Measurements from ENCODE around the gene ITIH5. TPM values are rescaled to one million over a fixed set of nuclear protein-coding genes. Genes with fewer than 3 reads are reported as not detected.

The ITIH5 gene
- total RNA-seq, 2 experiments from 2014 or later: not detected

DNA sequence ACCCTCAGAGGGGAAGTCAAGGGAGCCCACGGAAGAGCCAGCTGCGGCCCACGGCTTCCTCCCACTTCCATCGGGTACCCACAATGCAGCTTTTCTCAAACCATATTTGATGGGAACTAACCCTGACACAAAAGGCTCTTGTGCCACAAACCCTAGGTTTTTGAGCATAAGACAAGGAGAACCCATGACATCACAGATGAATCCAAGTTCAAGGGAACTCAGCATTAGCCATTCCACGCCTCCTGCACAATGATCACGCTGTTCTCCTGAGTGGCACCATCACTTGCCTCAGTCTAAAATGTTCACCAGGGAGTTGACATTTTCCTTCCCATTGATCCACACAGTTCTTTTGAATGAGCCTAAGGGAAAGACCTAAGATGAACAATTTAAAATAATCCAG, 70.4 kb downstream of the ITIH5 start:
- TF ChIP-seq, protein P1, sequence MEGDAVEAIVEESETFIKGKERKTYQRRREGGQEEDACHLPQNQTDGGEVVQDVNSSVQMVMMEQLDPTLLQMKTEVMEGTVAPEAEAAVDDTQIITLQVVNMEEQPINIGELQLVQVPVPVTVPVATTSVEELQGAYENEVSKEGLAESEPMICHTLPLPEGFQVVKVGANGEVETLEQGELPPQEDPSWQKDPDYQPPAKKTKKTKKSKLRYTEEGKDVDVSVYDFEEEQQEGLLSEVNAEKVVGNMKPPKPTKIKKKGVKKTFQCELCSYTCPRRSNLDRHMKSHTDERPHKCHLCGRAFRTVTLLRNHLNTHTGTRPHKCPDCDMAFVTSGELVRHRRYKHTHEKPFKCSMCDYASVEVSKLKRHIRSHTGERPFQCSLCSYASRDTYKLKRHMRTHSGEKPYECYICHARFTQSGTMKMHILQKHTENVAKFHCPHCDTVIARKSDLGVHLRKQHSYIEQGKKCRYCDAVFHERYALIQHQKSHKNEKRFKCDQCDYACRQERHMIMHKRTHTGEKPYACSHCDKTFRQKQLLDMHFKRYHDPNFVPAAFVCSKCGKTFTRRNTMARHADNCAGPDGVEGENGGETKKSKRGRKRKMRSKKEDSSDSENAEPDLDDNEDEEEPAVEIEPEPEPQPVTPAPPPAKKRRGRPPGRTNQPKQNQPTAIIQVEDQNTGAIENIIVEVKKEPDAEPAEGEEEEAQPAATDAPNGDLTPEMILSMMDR (conservative IDR thresholded peaks at IDR 0.05; ENCODE audit: low read length): no peak
- TF ChIP-seq EZH2phosphoT487 (IDR thresholded peaks at IDR 0.05; ENCODE audit: borderline replicate concordance, low read depth, low read length): no peak
- Histone ChIP-seq H2AFZ (ENCODE audit: low read length) (no peak overlapping the region), H4K20me1 (ENCODE audit: insufficient read depth, low read length) (no peaks in the 10 kb centered on the region), H3K4me3 (ENCODE audit: low read depth, low read length, poor library complexity, severe bottlenecking) (no peak overlapping the region), H3K27ac (ENCODE audit: low read depth, low read length, poor library complexity, severe bottlenecking) (no peak overlapping the region), H3K36me3 (ENCODE audit: insufficient read depth, low read length) (no peaks in the 10 kb centered on the region), H3K9me3 (ENCODE audit: low read length) (no peaks in the 10 kb centered on the region), H3K4me1 (ENCODE audit: insufficient read depth, low read length, poor library complexity, severe bottlenecking) (no peaks in the 10 kb centered on the region), H3K9me2 (ENCODE audit: insufficient read depth, low read length) (no peaks in the 10 kb centered on the region), H3K4me2 (ENCODE audit: low read length) (no peak overlapping the region), H3K79me2 (ENCODE audit: insufficient read depth, low read depth, low read length) (no peaks in the 10 kb centered on the region)
- intact Hi-C loops (cut with micrococcal nuclease; ENCODE audit: unreplicated experiment): no loop called here
- ChIA-PET POLR2A (interaction anchor here (1.5 kb wide), 1 partner anchor 26 kb away, joined by 5 read pairs; no protein-coding TSS in a partner anchor), CTCF (ENCODE audit: unreplicated experiment) (no interaction called here)
- no TSS peak for BruUV-seq (replicated peaks)
- DNase-seq (ENCODE audit: low spot score): no peak

DNA sequence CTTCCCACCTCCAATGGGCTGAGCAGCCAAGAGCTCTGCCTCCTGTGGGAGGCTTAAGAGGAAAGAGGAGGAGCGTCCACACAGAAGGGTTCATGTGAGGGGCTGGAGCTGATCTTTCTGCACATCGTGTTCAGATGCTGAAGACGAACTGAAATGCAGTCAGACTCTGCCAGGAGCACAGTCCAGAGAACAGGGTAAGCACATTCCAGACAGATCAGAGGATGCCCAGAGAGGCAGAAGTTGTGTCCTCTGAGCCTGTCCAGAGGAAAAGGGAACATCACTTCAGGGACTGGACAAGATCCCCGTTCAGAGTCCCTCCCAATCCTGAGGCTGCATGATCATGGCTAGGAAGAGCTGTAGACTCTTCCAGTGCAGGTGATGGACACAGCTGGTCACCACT, 72.9 kb downstream of the ITIH5 start:
- no TSS peak for BruUV-seq (replicated peaks)
- H3K4me3 ChIP-seq (ENCODE audit: low read depth, low read length, poor library complexity, severe bottlenecking): no peak overlapping the region
- no peaks in the 10 kb centered on the region for H3K79me2 ChIP-seq (ENCODE audit: insufficient read depth, low read depth, low read length)
- H3K9me3 ChIP-seq (ENCODE audit: low read length): no peaks in the 10 kb centered on the region
- DNase-seq (ENCODE audit: low spot score): no peak
- H2AFZ ChIP-seq (ENCODE audit: low read length): no peak overlapping the region
- intact Hi-C loops (cut with micrococcal nuclease; ENCODE audit: unreplicated experiment): no loop called here
- no peak overlapping the region for H3K27ac ChIP-seq (ENCODE audit: low read depth, low read length, poor library complexity, severe bottlenecking)
- no peaks in the 10 kb centered on the region for H3K9me2 ChIP-seq (ENCODE audit: insufficient read depth, low read length)
- ChIA-PET POLR2A (no interaction called here), CTCF (ENCODE audit: unreplicated experiment) (no interaction called here)
- H3K4me1 ChIP-seq (ENCODE audit: insufficient read depth, low read length, poor library complexity, severe bottlenecking): no peaks in the 10 kb centered on the region
- TF ChIP-seq, protein P1 (conservative IDR thresholded peaks at IDR 0.05; ENCODE audit: low read length): no peak
- TF ChIP-seq EZH2phosphoT487 (IDR thresholded peaks at IDR 0.05; ENCODE audit: borderline replicate concordance, low read depth, low read length): no peak
- H4K20me1 ChIP-seq (ENCODE audit: insufficient read depth, low read length): no peaks in the 10 kb centered on the region
- H3K4me2 ChIP-seq (ENCODE audit: low read length): no peak overlapping the region
- no peaks in the 10 kb centered on the region for H3K36me3 ChIP-seq (ENCODE audit: insufficient read depth, low read length)

DNA sequence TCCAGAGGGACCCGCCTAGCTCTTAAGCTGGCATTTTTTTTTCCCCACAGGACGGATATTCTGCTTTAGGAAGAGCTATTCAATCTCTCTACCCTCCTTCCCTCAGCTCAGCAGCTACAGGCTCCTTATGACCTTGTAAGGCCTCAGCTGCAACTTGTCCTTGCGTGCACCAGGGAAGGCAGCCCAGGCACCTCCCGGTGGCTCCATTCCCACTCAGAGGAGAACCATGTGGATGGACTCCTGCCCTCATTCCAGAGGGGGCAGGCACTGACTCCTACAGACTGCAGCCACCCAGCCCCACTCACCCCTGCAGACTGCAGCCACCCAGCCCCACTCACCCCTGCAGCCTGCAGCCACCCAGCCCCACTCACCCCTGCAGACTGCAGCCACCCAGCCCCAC, 73.7 kb downstream of the ITIH5 start:
- no peaks in the 10 kb centered on the region for H3K79me2 ChIP-seq (ENCODE audit: insufficient read depth, low read depth, low read length)
- intact Hi-C loops (cut with micrococcal nuclease; ENCODE audit: unreplicated experiment): no loop called here
- ChIA-PET POLR2A (no interaction called here), CTCF (ENCODE audit: unreplicated experiment) (no interaction called here)
- no peak overlapping the region for H2AFZ ChIP-seq (ENCODE audit: low read length)
- no peak overlapping the region for H3K4me2 ChIP-seq (ENCODE audit: low read length)
- H3K4me3 ChIP-seq (ENCODE audit: low read depth, low read length, poor library complexity, severe bottlenecking): no peak overlapping the region
- no peak for TF ChIP-seq EZH2phosphoT487 (IDR thresholded peaks at IDR 0.05; ENCODE audit: borderline replicate concordance, low read depth, low read length)
- TF ChIP-seq, protein P1 (conservative IDR thresholded peaks at IDR 0.05; ENCODE audit: low read length): no peak
- H3K9me2 ChIP-seq (ENCODE audit: insufficient read depth, low read length): no peaks in the 10 kb centered on the region
- DNase-seq (ENCODE audit: low spot score): no peak
- no peaks in the 10 kb centered on the region for H3K36me3 ChIP-seq (ENCODE audit: insufficient read depth, low read length)
- no peaks in the 10 kb centered on the region for H3K9me3 ChIP-seq (ENCODE audit: low read length)
- no peaks in the 10 kb centered on the region for H4K20me1 ChIP-seq (ENCODE audit: insufficient read depth, low read length)
- BruUV-seq (replicated peaks): no TSS peak
- no peaks in the 10 kb centered on the region for H3K4me1 ChIP-seq (ENCODE audit: insufficient read depth, low read length, poor library complexity, severe bottlenecking)
- no peak overlapping the region for H3K27ac ChIP-seq (ENCODE audit: low read depth, low read length, poor library complexity, severe bottlenecking)

Measured in OCI-LY7 (cell line).